ENCODE data around the gene SEMA3C.
A peak's percentile ranks its signal among the peaks of the same experiment; 100 is the strongest.

Gene SEMA3C

GRCh38 chr7:80748363-80749042 lies 170.3 kb downstream of the SEMA3C start:
- peak in 2 of 56 donors; percentile 2 to 37 for DNase-seq

GRCh38 chr7:80740778-80741545 lies 177.9 kb downstream of the SEMA3C start:
- no peak for DNase-seq

- DNase-seq = no peak
These were observed 182.3 kb downstream of the SEMA3C start for GRCh38 chr7:80736371-80737125.

DNA sequence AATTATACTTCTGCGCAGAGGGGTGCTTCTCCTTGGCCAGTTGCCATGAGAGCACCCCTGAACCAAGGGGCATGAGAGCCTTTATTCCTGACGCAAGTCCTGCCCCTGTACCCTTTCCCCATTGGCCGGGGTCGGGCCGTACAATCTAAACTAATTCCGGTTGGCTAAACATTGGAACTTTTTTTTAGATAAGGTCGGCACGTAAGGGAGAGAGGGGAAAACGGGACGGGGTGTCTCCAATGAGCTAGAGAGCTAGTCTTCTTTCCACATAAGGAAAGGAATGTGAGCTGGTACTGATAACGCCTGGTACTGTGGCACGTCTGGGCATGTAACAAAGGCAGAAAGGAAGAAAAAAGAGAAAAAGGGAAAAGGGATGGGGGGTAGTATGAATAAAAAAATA lies 183.5 kb downstream of the SEMA3C start:
- DNase-seq = no peak

DNA sequence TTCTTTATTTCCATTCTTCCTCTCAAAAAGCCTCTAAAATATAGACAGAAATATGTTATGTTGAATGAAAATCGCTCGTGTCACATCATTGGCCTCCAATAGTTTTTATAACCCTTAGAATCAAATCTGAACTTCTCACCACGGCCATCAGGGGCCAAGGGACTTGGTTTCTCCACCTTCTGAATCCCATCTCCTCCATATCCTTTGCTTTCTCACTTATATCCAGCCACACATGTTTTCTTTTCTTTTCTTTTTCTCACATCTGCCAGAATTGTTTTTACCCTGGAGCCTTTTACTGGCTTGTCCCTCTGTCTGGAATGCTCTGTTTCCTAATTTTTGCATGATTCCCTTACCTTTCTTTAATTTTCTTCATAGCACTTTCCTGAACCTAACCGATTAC lies 184.8 kb downstream of the SEMA3C start:
- DNase-seq = no peak

GRCh38 chr7:80733333-80733915 lies 185.4 kb downstream of the SEMA3C start:
- no peak for DNase-seq

DNA sequence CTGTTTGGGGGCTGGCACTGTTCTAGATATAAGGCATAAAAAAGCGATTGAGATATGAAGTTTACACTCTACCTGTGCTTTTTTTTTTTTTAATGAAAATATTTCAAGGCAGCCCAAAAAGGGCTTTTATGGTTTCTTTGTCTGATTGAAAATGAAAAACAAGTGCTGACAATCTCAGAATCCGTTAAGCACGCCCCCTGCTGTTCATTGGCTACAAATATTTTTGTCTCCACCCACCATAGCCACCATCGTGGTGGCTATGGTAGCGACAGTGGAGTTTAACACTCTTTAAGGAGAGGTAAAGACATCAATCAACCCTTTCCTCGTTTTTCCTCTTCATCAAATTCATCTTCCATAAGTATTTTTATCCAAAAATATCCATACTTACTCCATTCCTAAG lies 186.2 kb downstream of the SEMA3C start:
- no peak for DNase-seq

- no peak for DNase-seq
These were observed 187.6 kb downstream of the SEMA3C start for GRCh38 chr7:80731281-80731680.

DNA sequence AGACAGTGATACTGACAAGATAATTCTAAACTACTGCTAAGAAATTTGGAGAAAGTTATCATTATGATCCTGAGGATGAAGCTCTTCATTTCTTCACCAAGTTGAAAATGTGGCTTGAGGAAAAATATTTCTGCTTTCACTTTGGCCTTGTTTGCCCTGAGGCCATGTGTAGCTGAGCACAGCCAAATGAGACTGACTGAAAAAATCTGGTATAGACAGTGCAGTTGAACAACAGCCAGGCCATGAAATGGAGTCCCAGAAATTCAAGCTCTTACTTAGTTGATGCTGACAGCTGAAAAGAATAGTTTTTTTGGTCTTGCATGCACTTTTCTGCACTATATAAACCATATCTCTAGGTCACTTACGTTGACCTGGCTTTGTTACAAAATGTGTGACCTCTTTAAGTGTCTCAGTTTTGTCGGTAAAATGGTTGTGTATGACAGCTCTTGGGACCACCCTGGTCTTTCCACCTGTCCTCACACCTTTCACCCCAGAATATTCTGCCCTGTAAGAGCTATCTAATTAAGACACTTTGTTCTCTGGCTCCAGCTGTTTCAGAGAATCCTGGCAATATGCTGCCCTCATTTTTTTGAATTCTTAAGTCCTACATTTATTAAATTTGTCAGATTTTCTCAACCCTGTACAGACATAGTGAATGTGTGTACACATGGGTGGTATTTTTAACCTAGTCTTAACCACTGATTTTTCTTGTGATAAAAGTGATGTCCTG lies 189.1 kb downstream of the SEMA3C start:
- no peak for DNase-seq

GRCh38 chr7:80726666-80727065 lies 192.2 kb downstream of the SEMA3C start:
- no peak for DNase-seq

DNA sequence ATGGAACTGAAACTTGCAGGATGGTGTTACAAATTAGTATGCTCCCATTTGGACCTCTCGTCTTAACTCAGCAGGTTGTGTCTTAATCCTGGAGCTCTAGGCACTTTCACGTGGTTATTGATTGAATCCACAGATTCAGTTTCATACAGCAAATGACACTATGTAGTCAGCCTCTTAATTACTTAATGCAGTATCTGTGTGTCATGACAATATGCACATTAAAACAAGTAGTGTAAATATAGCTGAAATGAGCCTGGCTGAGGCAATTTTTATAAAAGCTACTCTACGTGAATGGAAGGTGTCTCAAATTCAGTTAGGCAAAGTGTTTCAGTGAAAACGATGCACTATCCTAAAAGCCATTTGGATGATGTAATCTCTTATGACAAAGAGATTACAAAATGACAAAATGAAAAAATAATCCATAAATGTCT lies 193.7 kb downstream of the SEMA3C start:
- no peak for DNase-seq

GRCh38 chr7:80724249-80724871 lies 194.5 kb downstream of the SEMA3C start:
- DNase-seq = no peak

DNA sequence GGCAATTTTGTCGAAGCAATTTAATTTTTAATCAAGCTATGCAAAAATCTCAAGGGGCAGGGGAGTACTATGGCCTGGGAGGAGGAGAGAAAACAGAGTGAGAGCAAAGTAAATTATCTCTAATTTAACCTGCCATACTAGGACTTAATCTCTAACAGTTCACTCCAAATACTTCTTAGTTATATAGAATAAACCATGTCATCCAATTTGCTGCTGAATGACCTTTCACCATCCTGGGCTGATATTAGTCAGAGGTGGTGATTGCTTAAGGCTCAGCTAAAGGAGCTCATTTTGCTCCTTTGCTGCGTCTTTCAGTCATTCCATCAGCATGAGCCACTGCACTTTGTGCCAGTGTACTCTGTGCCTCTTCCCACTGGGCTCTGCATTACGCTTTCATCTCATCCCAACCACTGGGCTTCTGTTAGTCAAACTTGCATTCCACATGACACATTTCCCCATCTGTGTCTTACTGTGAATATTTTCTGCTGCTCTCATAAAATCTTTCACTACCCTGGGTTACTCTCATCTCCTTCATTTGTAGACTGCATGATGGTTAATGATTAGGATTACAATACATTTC lies 196.1 kb downstream of the SEMA3C start:
- no peak for DNase-seq

DNA sequence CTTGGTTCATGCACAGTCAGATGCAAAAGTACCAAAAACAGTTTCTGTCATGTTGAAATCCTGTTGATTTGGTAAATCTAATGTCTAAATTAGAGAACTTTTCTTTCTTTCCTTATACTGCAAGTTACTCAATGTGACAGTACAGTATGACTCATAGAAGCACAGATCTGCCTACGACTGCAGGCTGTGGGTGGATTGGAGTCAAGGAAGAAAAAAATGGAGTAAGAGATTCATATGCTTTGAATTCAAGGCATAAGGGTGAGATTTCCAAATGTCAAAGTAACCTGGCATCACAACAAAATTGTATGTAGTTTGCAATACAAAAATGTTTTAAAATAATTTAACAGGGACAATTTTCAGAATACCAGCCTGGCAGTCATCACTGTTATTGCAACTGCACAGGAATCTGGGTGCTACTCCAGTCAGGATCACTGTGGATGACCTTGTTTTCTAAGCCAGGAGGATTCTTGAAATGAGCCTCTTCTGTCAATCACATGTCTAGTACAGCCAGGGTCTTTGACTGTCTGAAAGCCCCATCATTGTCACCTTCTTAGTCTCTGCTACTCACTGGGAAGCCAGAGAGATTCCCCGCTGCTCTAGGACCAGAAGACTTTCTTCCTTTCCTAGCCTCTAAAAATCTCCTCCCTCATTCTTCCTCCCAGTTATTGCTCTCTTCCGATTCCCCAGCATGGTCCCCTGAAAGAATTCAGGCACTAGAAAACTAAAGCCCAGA lies 196.8 kb downstream of the SEMA3C start:
- peak in 20 of 56 donors; percentile 1 to 61 (median 9) for DNase-seq

GRCh38 chr7:80720146-80720545 lies 198.7 kb downstream of the SEMA3C start:
- no peak for DNase-seq

DNA sequence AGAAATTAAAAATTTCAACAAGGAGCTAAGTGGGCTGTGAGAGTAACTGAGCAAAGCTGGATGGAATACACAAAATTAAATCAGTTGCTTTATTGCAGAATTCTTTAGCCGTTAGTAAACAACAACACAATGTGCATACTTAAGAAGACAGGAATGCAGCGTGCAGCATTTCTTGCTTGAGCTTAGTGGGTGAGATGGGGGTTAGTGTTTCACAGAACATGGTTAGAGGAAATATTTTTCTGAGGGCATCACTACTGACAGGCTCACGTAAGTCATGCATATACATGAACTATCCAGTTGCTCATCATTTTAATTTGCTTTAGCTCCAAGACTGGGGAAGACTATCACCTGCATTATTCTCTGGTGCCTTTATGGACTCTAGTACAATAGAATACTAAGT lies 199.6 kb downstream of the SEMA3C start:
- DNase-seq = no peak

GRCh38 chr7:80711531-80711930 lies 207.3 kb downstream of the SEMA3C start:
- no peak for DNase-seq

GRCh38 chr7:80708123-80708522 lies 210.7 kb downstream of the SEMA3C start:
- no peak for DNase-seq

- DNase-seq = no peak
These were observed 211.5 kb downstream of the SEMA3C start for GRCh38 chr7:80707318-80707717.
